Hematopoietic multipotent progenitor cell treated with erythropoietin and hydrocortisone succinate and interleukin-3 and kit ligand, for 8 days (in vitro differentiated cells): Measurements from ENCODE around the gene CHST4.
"Not testable (repeated sequence)": the region's sequence is repeated elsewhere in the genome, so short reads cannot be mapped to it uniquely, and the experiment has no call there.

Experiments
- DNase-seq: peaks from one replicate; pipeline ENCODE4 v3.0.0-alpha.2; 2015

Gene CHST4

DNA sequence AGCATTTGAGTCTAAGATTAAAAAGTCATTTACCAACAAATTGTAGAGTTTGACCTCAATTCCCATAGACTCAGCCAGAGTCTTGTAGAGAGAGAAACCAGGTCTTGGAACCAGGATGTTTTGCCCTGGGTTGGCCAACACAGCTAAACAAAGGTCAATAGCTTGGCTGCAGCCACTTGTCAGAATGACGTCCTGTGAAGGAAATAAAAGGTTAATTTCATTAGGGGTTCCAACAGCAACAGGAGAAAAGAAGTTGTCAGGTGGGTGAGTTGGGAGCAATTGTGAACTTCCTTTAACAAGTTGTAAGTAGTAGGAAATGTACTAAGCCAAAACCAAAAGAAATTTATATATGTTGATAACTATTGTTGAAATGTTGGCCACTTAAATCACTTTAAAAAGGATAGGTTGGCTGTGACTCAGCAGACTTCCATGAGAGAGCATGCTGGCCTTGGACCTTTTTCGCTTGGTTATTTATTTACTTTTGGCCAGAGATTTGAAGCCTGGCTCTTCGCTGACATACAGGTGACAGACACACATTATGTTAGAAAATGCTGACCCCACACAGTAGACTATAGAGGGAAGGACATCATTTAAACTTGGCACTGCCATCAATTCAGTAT lies 46.4 kb downstream of the CHST4 start:
- DNase-seq, result no peak

DNA sequence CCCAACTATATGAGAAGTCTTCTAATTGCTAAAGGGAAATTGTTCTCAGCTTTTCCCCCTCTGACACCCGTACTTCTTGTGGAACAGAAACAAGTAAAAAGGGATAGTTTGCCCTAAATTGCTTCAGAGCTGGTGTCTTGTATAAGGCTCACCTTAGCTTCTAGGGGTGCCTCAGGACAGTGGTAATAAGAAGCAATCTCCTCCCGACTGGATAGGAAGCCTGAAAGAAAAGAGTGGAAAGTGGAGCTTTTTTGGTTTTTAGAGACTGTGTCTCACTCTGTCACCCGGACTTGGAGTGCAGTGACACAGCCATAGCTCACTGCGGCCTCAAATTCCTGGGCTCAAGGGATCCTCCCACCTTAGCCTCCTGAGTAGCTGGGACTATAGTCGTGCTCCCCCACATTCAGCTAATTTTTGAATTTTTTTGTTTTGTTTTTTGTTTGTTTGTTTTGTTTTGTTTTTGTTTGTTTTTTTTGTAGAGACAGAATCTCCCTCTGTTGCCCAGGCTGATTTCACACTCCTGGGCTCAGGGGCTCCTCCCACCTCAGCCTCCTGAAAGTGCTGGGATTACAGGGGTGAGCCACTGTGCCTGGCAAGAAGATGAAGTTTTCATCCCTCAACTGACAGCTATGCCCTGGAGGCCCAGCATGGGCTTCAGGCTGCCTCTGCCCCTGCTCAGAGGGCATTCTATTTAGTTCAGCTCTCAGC lies 47.3 kb downstream of the CHST4 start:
- no peak for DNase-seq

- no peak for DNase-seq
Observed at GRCh38 chr16:71574702-71575101, 48.5 kb downstream of the CHST4 start.

DNA sequence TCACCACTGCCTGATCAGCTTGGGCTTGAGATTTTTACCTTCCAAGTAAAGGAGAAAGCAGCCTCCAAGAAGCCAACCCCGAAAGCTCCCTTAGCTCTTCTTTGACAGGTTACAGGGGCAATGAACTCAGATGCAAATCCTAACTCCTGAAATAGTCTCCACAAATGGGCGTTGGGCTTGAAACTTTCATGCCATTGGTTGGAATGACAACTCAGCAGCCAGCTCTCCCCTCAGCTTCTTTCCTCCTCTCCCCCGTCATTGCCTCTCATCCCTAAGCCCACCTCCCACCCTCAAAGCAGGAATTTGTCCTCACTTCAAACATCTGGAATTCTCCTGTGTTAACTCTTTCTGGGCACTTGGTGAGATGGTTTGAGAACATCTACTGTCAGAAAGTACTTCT lies 50.7 kb downstream of the CHST4 start, which contains the start of gene TAT:
TSS of gene TAT (minus strand) at position 122 of the 400 bp plus-strand sequence. CDS start 677 bp downstream, outside the sequence.
- DNase-seq, result no peak

- not testable (repeated sequence) for DNase-seq
Observed at GRCh38 chr16:71582553-71582848, 56.3 kb downstream of the CHST4 start.

DNA sequence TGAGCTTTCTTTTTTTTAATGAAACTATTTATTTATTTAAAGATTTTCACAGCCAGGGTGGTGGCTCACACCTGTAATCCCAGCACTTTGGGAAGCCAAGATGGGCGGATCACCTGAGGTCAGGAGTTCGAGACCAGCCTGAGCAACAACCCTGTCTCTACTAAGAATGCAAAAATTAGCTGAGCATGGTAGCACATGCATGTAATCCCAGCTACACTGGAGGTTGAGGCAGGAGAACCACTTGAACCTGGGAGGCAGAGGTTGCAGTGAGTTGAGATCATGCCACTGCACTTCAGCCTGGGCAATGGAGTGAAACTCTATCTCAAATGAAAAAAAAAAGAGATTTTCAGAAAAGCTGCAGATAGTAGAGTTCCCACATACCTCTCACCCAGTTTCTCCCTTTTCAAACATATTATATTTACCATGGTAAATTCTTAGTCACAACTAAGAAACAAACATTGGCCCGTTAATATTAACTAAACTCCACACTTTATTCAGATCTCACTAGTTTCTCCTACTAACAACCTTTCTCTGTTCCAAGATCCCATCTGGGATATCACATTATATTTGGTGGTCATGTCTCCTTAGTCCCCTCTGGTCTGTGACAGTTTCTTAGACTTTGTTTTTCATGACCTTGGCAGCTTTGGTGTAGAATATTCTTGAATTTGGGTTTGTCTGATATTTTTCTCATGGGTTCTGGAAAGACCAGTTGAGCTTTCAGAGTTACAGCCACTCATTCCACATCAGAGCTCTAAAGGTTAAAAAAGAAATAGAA lies 58.5 kb downstream of the CHST4 start:
- no peak for DNase-seq

GRCh38 chr16:71585318-71585703 lies 59.1 kb downstream of the CHST4 start:
- no peak for DNase-seq
